Bronchial epithelial cell (primary cell): ENCODE measurements around the gene TAX1BP3. TPM values are rescaled to one million over a fixed set of nuclear protein-coding genes. Genes with fewer than 3 reads are reported as not detected.

Experiments
- DNase-seq: peaks from one replicate; pipeline ENCODE4 v3.0.0-alpha.2; 2010; ENCODE audit warnings: low read depth
- FAIRE-seq: peaks from 2 replicates; lab custom pipeline; 2011; peaks lifted over from hg19 to GRCh38; lab: Jason Lieb, UNC
- H3K27me3 ChIP-seq: 2 replicates; pipeline ENCODE4 v1.5.1; 2011; ENCODE audit warnings: low read length; ENCODE audit not compliant: control insufficient read depth, insufficient read depth
- H3K36me3 ChIP-seq: 2 replicates; pipeline ENCODE4 v1.5.1; 2011; ENCODE audit warnings: low read length; ENCODE audit not compliant: control insufficient read depth, insufficient read depth
- H3K4me3 ChIP-seq: 2 replicates; pipeline ENCODE4 v1.5.1; 2011; ENCODE audit warnings: mild to moderate bottlenecking, low read depth, low read length, control low read depth
- total RNA-seq: library from RNA; depleted of rRNA; stranded (reverse); fragments of >200 nt; gene quantifications from 2 replicates; pipeline ENCODE4 v1.2.1, GENCODE V29; 2014
- TF ChIP-seq, protein P1 (sequence below): IDR thresholded peaks from 2 replicates; pipeline ENCODE4 v1.5.1; 2011; ENCODE audit warnings: mild to moderate bottlenecking, moderate library complexity, low read length, control low read depth, inconsistent platforms; ENCODE audit not compliant: insufficient read depth, severe bottlenecking

The TAX1BP3 gene
- total RNA-seq, 1 donor from 2014 or later, result 150 TPM

- Histone ChIP-seq H3K27me3 (no peaks in the 10 kb centered on the region), H3K4me3 (no peak overlapping the region), H3K36me3 (peaks cover 12% of the 10 kb centered on the region)
- FAIRE-seq (no peak), DNase-seq (no peak)
- TF ChIP-seq, protein P1, sequence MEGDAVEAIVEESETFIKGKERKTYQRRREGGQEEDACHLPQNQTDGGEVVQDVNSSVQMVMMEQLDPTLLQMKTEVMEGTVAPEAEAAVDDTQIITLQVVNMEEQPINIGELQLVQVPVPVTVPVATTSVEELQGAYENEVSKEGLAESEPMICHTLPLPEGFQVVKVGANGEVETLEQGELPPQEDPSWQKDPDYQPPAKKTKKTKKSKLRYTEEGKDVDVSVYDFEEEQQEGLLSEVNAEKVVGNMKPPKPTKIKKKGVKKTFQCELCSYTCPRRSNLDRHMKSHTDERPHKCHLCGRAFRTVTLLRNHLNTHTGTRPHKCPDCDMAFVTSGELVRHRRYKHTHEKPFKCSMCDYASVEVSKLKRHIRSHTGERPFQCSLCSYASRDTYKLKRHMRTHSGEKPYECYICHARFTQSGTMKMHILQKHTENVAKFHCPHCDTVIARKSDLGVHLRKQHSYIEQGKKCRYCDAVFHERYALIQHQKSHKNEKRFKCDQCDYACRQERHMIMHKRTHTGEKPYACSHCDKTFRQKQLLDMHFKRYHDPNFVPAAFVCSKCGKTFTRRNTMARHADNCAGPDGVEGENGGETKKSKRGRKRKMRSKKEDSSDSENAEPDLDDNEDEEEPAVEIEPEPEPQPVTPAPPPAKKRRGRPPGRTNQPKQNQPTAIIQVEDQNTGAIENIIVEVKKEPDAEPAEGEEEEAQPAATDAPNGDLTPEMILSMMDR, result no peak
These were observed 24.5 kb downstream of the TAX1BP3 start for GRCh38 chr17:3643889-3644349.

DNA sequence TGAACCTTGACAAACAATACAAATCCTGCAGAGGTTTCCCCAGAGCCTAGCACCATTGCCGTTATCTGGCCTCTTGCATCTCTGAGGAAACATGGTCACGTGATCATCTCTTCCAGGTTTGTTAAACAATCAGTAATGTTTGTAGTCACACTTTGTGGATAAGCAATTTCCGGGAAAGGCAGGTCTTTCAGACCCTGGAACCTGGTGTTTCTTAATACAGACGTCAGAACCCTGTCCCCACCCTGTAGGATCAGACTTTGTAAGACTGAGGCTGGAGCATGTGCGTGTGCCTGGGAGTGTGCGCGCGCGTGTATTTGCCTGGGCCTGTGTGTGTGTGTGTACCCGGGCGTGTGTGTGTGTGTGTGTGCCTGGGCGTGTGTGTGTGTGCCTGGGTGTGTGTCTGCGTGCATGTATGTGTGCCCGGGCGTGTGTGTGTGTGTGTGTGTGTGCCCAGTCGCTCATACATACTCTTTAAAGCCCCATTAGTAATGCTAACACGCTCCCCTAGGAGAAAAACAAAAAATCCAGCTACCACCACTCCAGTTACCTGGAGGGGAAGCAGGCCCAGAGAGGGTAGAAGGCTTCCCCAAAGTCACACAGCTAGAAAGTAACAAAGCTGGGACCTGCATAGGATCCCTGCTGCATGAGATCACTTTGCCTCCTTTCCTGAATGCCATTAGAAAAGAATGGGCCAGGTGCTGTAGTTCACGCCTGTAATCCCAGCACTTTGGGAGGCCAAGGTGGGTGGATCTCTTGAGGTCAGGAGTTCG lies 26.5 kb downstream of the TAX1BP3 start:
- FAIRE-seq (no peak), DNase-seq (no peak)
- Histone ChIP-seq H3K27me3 (no peaks in the 10 kb centered on the region), H3K36me3 (peaks cover 11% of the 10 kb centered on the region), H3K4me3 (no peak overlapping the region)
- TF ChIP-seq, protein P1, result no peak

GRCh38 chr17:3641014-3641413 lies 27.4 kb downstream of the TAX1BP3 start:
- TF ChIP-seq, protein P1, result no peak
- Histone ChIP-seq H3K27me3 (no peaks in the 10 kb centered on the region), H3K4me3 (no peak overlapping the region), H3K36me3 (peaks cover 7% of the 10 kb centered on the region)
- no peak for DNase-seq
- FAIRE-seq, result no peak

- H3K27me3 ChIP-seq, result no peaks in the 10 kb centered on the region
- H3K4me3 ChIP-seq, result no peak overlapping the region
- no peak for DNase-seq
- no peak for FAIRE-seq
- H3K36me3 ChIP-seq, result peaks cover 4% of the 10 kb centered on the region
- TF ChIP-seq, protein P1, result no peak
These were observed 28.3 kb downstream of the TAX1BP3 start for GRCh38 chr17:3639981-3640596.

- TF ChIP-seq, protein P1, result no peak
- FAIRE-seq (no peak), DNase-seq (no peak)
- Histone ChIP-seq H3K36me3 (peaks cover 5% of the 10 kb centered on the region), H3K4me3 (peak overlapping the region; percentile 95), H3K27me3 (no peaks in the 10 kb centered on the region)
These were observed 31.4 kb downstream of the TAX1BP3 start for GRCh38 chr17:3636908-3637373.
